Measurements from ENCODE around the gene SLC6A5.

SLC6A5 gene

GRCh38 chr11:20608934-20609333 is 9.5 kb downstream of the SLC6A5 start:
- TF ChIP-seq EZH2phosphoT487 (IDR thresholded peaks at IDR 0.05; ENCODE audit: low read depth) (no peak), CTCF (IDR thresholded peaks at IDR 0.05; ENCODE audit: low read depth, low read length) (no peak)
- H4K20me1 ChIP-seq (ENCODE audit: insufficient read depth, low read length): no peaks in the 10 kb centered on the region
- H3K27me3 ChIP-seq (ENCODE audit: low read depth, low read length): peaks cover 20% of the 10 kb centered on the region

GRCh38 chr11:20609727-20610707 is 10.6 kb downstream of the SLC6A5 start:
- peaks cover 26% of the 10 kb centered on the region for H3K27me3 ChIP-seq (ENCODE audit: low read depth, low read length)
- H3K9ac ChIP-seq (ENCODE audit: low read length): peak overlapping the region; percentile 49
- peak overlapping the region; percentile 77 for H3K4me3 ChIP-seq (ENCODE audit: low read length)
- H3K4me2 ChIP-seq (ENCODE audit: low read length): peak overlapping the region; percentile 81
- TF ChIP-seq CTCF (IDR thresholded peaks at IDR 0.05; ENCODE audit: low read depth, low read length): peak; percentile 73
- no peak for TF ChIP-seq EZH2phosphoT487 (IDR thresholded peaks at IDR 0.05; ENCODE audit: low read depth)
- H4K20me1 ChIP-seq (ENCODE audit: insufficient read depth, low read length): no peaks in the 10 kb centered on the region; the same call in 1 of the 2 replicates
- peaks cover 13% of the 10 kb centered on the region for H3K4me1 ChIP-seq (ENCODE audit: low read length)
- H2AFZ ChIP-seq (ENCODE audit: low read depth, low read length): peak overlapping the region; percentile 98
- H3K36me3 ChIP-seq (replicated peaks; ENCODE audit: low read depth, low read length): no peaks in the 10 kb centered on the region
- no peaks in the 10 kb centered on the region for H3K79me2 ChIP-seq (ENCODE audit: low read length)
- H3K27ac ChIP-seq (ENCODE audit: low read length): no peak overlapping the region
- H3K9me3 ChIP-seq (ENCODE audit: insufficient read depth, low read length): no peaks in the 10 kb centered on the region

More at GRCh38 chr11:20608934-20609333, 9.5 kb downstream of the SLC6A5 start:
- Histone ChIP-seq H3K4me1 (ENCODE audit: low read length) (peaks cover 13% of the 10 kb centered on the region), H3K27ac (ENCODE audit: low read length) (no peak overlapping the region), H3K9me3 (ENCODE audit: insufficient read depth, low read length) (no peaks in the 10 kb centered on the region), H2AFZ (ENCODE audit: low read depth, low read length) (no peak overlapping the region), H3K79me2 (ENCODE audit: low read length) (no peaks in the 10 kb centered on the region), H3K4me2 (ENCODE audit: low read length) (no peak overlapping the region), H3K4me3 (ENCODE audit: low read length) (no peak overlapping the region), H3K9ac (ENCODE audit: low read length) (no peak overlapping the region), H3K36me3 (replicated peaks; ENCODE audit: low read depth, low read length) (no peaks in the 10 kb centered on the region)

- Histone ChIP-seq H3K4me3 (ENCODE audit: low read length) (no peak overlapping the region), H3K27ac (ENCODE audit: low read length) (no peak overlapping the region), H3K36me3 (replicated peaks; ENCODE audit: low read depth, low read length) (no peaks in the 10 kb centered on the region), H3K9ac (ENCODE audit: low read length) (no peak overlapping the region), H2AFZ (ENCODE audit: low read depth, low read length) (peak overlapping the region; percentile 41; the same call in 1 of the 2 replicates), H4K20me1 (ENCODE audit: insufficient read depth, low read length) (no peaks in the 10 kb centered on the region; the same call in 1 of the 2 replicates), H3K79me2 (ENCODE audit: low read length) (no peaks in the 10 kb centered on the region), H3K27me3 (ENCODE audit: low read depth, low read length) (peaks cover 26% of the 10 kb centered on the region), H3K4me1 (ENCODE audit: low read length) (peaks cover 13% of the 10 kb centered on the region), H3K4me2 (ENCODE audit: low read length) (no peak overlapping the region), H3K9me3 (ENCODE audit: insufficient read depth, low read length) (no peaks in the 10 kb centered on the region)
- TF ChIP-seq CTCF (IDR thresholded peaks at IDR 0.05; ENCODE audit: low read depth, low read length) (no peak), EZH2phosphoT487 (IDR thresholded peaks at IDR 0.05; ENCODE audit: low read depth) (no peak)
These were observed 11.4 kb downstream of the SLC6A5 start for GRCh38 chr11:20610825-20611224.

GRCh38 chr11:20611445-20611844 is 12.0 kb downstream of the SLC6A5 start:
- H3K36me3 ChIP-seq (replicated peaks; ENCODE audit: low read depth, low read length): no peaks in the 10 kb centered on the region
- no peak overlapping the region for H3K4me3 ChIP-seq (ENCODE audit: low read length)
- H4K20me1 ChIP-seq (ENCODE audit: insufficient read depth, low read length): no peaks in the 10 kb centered on the region; the same call in 1 of the 2 replicates
- no peak overlapping the region for H3K4me2 ChIP-seq (ENCODE audit: low read length)
- H3K27ac ChIP-seq (ENCODE audit: low read length): no peak overlapping the region
- no peak for TF ChIP-seq EZH2phosphoT487 (IDR thresholded peaks at IDR 0.05; ENCODE audit: low read depth)
- TF ChIP-seq CTCF (IDR thresholded peaks at IDR 0.05; ENCODE audit: low read depth, low read length): no peak
- peaks cover 13% of the 10 kb centered on the region for H3K4me1 ChIP-seq (ENCODE audit: low read length)
- no peak overlapping the region for H2AFZ ChIP-seq (ENCODE audit: low read depth, low read length)
- peaks cover 26% of the 10 kb centered on the region for H3K27me3 ChIP-seq (ENCODE audit: low read depth, low read length)
- H3K79me2 ChIP-seq (ENCODE audit: low read length): no peaks in the 10 kb centered on the region
- H3K9me3 ChIP-seq (ENCODE audit: insufficient read depth, low read length): no peaks in the 10 kb centered on the region
- H3K9ac ChIP-seq (ENCODE audit: low read length): no peak overlapping the region

Data from OCI-LY3 (cell line).